Glutamatergic neuron (in vitro differentiated cells): ENCODE results near the gene OR2V1. TPM values are rescaled to one million over a fixed set of nuclear protein-coding genes. Genes with fewer than 3 reads are reported as not detected.

Experiments used
- DNase-seq: peaks from one replicate; pipeline ENCODE4 v3.0.0; 2022
- H3K27ac Mint-ChIP-seq: one replicate; pipeline ENCODE4 v1.8.0; 2020; ENCODE audit warnings: mild to moderate bottlenecking, mixed read lengths, inconsistent platforms; ENCODE audit not compliant: unreplicated experiment
- H3K27me3 Mint-ChIP-seq: one replicate; pipeline ENCODE4 v1.8.0; 2020; ENCODE audit warnings: mild to moderate bottlenecking, moderate library complexity, mixed read lengths, inconsistent platforms; ENCODE audit not compliant: unreplicated experiment
- H3K36me3 Mint-ChIP-seq: one replicate; pipeline ENCODE4 v1.8.0; 2020; ENCODE audit warnings: mild to moderate bottlenecking, mixed read lengths, inconsistent platforms; ENCODE audit not compliant: unreplicated experiment
- H3K4me1 Mint-ChIP-seq: one replicate; pipeline ENCODE4 v1.8.0; 2020; ENCODE audit warnings: mild to moderate bottlenecking, low read depth, mixed read lengths, inconsistent platforms; ENCODE audit not compliant: unreplicated experiment
- H3K4me3 Mint-ChIP-seq: one replicate; pipeline ENCODE4 v1.8.0; 2020; ENCODE audit warnings: mild to moderate bottlenecking, mixed read lengths, inconsistent platforms; ENCODE audit not compliant: unreplicated experiment
- H3K9me3 Mint-ChIP-seq: one replicate; pipeline ENCODE4 v1.8.0; 2020; ENCODE audit warnings: mild to moderate bottlenecking, moderate library complexity, mixed read lengths, inconsistent platforms; ENCODE audit not compliant: unreplicated experiment
- total RNA-seq: library from RNA; stranded (reverse); fragmentation: NEBNext Ultra II Directional; extraction: Animal tissue kit (Norgen Biotek cat#: 25700); gene quantifications from one replicate; pipeline ENCODE4 v1.2.1, GENCODE V29; 2021; ENCODE audit not compliant: unreplicated experiment
- TF ChIP-seq, protein P1 (sequence below): fragments of 200-600 bp; sonication (generic); IDR thresholded peaks from one replicate; pipeline ENCODE4 v1.5.0; 2021; ENCODE audit not compliant: partially characterized antibody, unreplicated experiment

The OR2V1 gene
- total RNA-seq, 1 donor from 2014 or later = not detected

GRCh38 chr5:181084621-181085195, 46.3 kb downstream of the OR2V1 start:
- no peak for DNase-seq
- TF ChIP-seq, protein P1, sequence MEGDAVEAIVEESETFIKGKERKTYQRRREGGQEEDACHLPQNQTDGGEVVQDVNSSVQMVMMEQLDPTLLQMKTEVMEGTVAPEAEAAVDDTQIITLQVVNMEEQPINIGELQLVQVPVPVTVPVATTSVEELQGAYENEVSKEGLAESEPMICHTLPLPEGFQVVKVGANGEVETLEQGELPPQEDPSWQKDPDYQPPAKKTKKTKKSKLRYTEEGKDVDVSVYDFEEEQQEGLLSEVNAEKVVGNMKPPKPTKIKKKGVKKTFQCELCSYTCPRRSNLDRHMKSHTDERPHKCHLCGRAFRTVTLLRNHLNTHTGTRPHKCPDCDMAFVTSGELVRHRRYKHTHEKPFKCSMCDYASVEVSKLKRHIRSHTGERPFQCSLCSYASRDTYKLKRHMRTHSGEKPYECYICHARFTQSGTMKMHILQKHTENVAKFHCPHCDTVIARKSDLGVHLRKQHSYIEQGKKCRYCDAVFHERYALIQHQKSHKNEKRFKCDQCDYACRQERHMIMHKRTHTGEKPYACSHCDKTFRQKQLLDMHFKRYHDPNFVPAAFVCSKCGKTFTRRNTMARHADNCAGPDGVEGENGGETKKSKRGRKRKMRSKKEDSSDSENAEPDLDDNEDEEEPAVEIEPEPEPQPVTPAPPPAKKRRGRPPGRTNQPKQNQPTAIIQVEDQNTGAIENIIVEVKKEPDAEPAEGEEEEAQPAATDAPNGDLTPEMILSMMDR = no peak
- Mint-ChIP-seq H3K4me3 (no peak overlapping the region), H3K27ac (no peak overlapping the region), H3K36me3 (peaks cover 5% of the 10 kb centered on the region), H3K27me3 (peaks cover 2% of the 10 kb centered on the region), H3K9me3 (peaks cover 6% of the 10 kb centered on the region), H3K4me1 (peaks cover 4% of the 10 kb centered on the region)

DNA sequence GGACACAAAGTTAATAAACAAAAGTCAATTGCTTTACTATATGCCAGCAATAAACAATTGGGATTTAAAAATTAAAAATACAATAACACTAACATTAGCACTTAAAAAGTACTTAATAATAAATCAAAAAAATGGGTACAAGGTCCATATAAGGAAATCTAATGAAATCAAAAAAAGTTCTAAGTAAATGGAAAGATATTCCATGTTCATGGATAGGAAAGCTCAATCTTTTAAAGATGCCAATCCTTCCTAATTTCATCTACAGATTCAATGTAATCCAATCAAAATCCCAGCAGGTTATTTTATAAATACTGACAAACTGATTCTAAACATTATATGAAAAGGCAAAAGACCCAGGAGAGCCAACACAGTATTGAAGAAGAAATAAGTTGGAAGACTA, 49.0 kb downstream of the OR2V1 start:
- H3K4me3 Mint-ChIP-seq = no peak overlapping the region
- H3K27me3 Mint-ChIP-seq = no peaks in the 10 kb centered on the region
- H3K4me1 Mint-ChIP-seq = peaks cover 4% of the 10 kb centered on the region
- no peak for DNase-seq
- H3K9me3 Mint-ChIP-seq = peaks cover 1% of the 10 kb centered on the region
- H3K36me3 Mint-ChIP-seq = peaks cover 5% of the 10 kb centered on the region
- TF ChIP-seq, protein P1 = no peak
- H3K27ac Mint-ChIP-seq = no peak overlapping the region

- Mint-ChIP-seq H3K4me1 (no peaks in the 10 kb centered on the region), H3K36me3 (peaks cover 5% of the 10 kb centered on the region), H3K4me3 (no peak overlapping the region), H3K27me3 (no peaks in the 10 kb centered on the region), H3K9me3 (peaks cover 3% of the 10 kb centered on the region), H3K27ac (no peak overlapping the region)
- TF ChIP-seq, protein P1 = no peak
- no peak for DNase-seq
These were observed 54.0 kb downstream of the OR2V1 start for GRCh38 chr5:181076920-181077319.

Other genes starting within 250 kb of the OR2V1 start
- not detected for gene BTNL8, start 232.0 kb downstream of the OR2V1 start, total RNA-seq
- not detected for gene BTNL3, start 142.3 kb downstream of the OR2V1 start, total RNA-seq
- 37.9 TPM for gene BTNL9, start 90.9 kb downstream of the OR2V1 start, total RNA-seq
- not detected for gene OR2V2, start 16.4 kb upstream of the OR2V1 start, total RNA-seq
- gene TRIM7, start 74.0 kb upstream of the OR2V1 start, total RNA-seq = 0.93 TPM
- gene TRIM41, start 92.1 kb upstream of the OR2V1 start, total RNA-seq = 28.8 TPM
- gene RACK1, start 112.7 kb upstream of the OR2V1 start, total RNA-seq = 1,397 TPM
- 15.7 TPM for gene TRIM52, start 130.0 kb upstream of the OR2V1 start, total RNA-seq
- not detected for gene OR4F3, start 236.1 kb upstream of the OR2V1 start, total RNA-seq